GM13976 (cell line): ENCODE results near the gene GDF10.

ENCODE experiments used
- DNase-seq: peaks from one replicate; pipeline ENCODE4 v3.0.0; 2012; ENCODE audit warnings: low spot score
- CTCF ChIP-seq: IDR thresholded peaks from 2 replicates; pipeline ENCODE4 v1.5.1; 2012; ENCODE audit warnings: borderline replicate concordance, mild to moderate bottlenecking; ENCODE audit not compliant: insufficient read depth; ENCODE audit errors: extremely low read depth, missing control alignments, control extremely low read depth
- in situ Hi-C: fragments of 300-500 bp; cut with MboI; formaldehyde crosslinking; loops from one replicate; pipeline ENCODE4 v1.12.0; 2022; ENCODE audit warnings: low sequenced_read_pairs, mixed read lengths, inconsistent platforms; ENCODE audit not compliant: unreplicated experiment

Gene GDF10

GRCh38 chr10:47255033-47255813 is 44.8 kb upstream of the GDF10 start:
- no peak for TF ChIP-seq CTCF
- DNase-seq: no peak
- in situ Hi-C loops: no loop called here

GRCh38 chr10:47255866-47256265 is 44.1 kb upstream of the GDF10 start:
- TF ChIP-seq CTCF: no peak
- in situ Hi-C loops: no loop called here
- no peak for DNase-seq

- no peak for TF ChIP-seq CTCF
- in situ Hi-C loops: no loop called here
- DNase-seq: no peak
Observed at GRCh38 chr10:47256751-47257336, 43.2 kb upstream of the GDF10 start.

GRCh38 chr10:47257396-47258120 is 42.4 kb upstream of the GDF10 start:
- no peak for TF ChIP-seq CTCF
- no peak for DNase-seq
- in situ Hi-C loops: no loop called here

GRCh38 chr10:47258921-47259320 is 41.1 kb upstream of the GDF10 start:
- in situ Hi-C loops: no loop called here
- no peak for DNase-seq
- no peak for TF ChIP-seq CTCF

GRCh38 chr10:47259466-47259865 is 40.5 kb upstream of the GDF10 start:
- in situ Hi-C loops: no loop called here
- DNase-seq: no peak
- TF ChIP-seq CTCF: no peak
